HG03565 (cell line): ENCODE measurements around the gene CXCR1.
A peak's percentile ranks its signal among the peaks of the same experiment; 100 is the strongest.
"Not testable (repeated sequence)": the region's sequence is repeated elsewhere in the genome, so short reads cannot be mapped to it uniquely, and the experiment has no call there.

ENCODE experiments used
- ATAC-seq: cut with Tn5 transposase; IDR thresholded peaks from one replicate; pipeline ENCODE4 v1.9.1; 2021; ENCODE audit warnings: mild to moderate bottlenecking, moderate library complexity; ENCODE audit not compliant: unreplicated experiment

CXCR1 gene

GRCh38 chr2:218166791-218167190 lies at the start of gene CXCR1:
TSS of gene CXCR1 (minus strand) at chr2:218166962. CDS start at chr2:218165211, 1,751 bp downstream.
- ATAC-seq = no peak

- no peak for ATAC-seq
Observed at GRCh38 chr2:218216336-218216673, 49.5 kb upstream of the CXCR1 start.

GRCh38 chr2:218214116-218214515 lies 47.4 kb upstream of the CXCR1 start:
- ATAC-seq = no peak

DNA sequence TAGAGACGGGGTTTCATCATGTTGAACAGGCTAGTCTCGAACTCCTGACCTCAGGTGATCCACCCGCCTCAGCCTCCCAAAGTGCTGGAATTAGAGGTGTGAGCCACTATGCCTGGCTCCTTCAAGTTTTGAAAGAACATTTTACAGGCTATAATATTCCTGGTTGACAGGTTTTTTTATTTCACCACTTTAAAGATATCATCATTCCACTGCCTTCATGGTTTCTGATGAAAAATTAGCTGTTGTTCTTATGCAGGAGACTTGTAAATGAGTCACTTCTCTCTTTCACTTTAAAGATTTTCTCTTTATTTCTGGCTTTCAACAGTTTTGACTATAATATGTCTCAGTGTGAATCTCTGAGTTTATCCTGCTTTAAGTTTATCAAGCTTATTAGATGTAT lies 42.3 kb upstream of the CXCR1 start:
- ATAC-seq = no peak

- ATAC-seq = no peak
Observed at GRCh38 chr2:218202266-218202665, 35.5 kb upstream of the CXCR1 start.

DNA sequence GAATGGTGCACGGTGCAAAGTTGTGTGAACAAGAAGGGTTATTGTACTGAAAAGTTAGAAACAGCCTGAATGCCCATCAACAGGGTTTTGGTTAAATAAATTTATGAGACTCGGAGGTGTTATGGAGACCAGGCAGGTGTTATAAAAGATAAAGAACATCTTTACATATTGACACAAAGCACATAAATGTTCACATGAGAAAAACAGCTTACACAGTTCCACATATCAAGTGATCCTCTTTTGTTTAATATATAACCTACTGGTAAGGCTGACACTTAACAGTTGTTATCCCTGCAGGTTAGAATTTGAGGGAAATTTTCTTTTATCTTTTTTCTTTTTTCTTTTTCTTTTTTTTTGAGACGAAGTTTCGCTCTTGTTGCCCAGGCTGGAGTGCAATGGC lies 30.2 kb upstream of the CXCR1 start:
- no peak for ATAC-seq

GRCh38 chr2:218194880-218195279 lies 28.1 kb upstream of the CXCR1 start:
- ATAC-seq = no peak

- ATAC-seq = no peak
Observed at GRCh38 chr2:218193701-218194100, 26.9 kb upstream of the CXCR1 start.

DNA sequence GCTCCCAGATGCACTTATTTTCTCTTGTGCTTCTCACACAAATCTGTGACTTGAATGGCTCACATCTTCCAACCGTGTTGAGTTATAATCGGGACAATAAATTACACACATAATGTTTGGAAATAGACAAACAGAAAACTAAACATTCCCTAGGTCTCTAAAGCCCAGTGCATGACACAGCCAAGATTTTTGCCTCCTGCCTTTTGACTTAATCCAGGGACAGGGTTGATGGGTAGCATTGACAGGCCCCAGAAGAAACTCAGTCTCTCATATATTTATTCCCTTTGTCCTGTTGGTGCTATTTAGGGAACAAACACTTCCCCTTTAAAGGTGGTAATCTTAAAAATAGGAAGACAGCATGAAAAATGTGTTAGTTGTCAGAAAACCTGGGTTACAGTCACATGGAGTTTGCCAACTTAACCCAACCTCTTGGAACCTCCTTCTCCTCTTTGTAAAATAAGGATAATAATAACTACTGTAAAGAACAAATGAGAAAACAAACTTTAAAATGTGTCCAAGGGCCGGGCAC lies 26.2 kb upstream of the CXCR1 start:
- no peak for ATAC-seq

DNA sequence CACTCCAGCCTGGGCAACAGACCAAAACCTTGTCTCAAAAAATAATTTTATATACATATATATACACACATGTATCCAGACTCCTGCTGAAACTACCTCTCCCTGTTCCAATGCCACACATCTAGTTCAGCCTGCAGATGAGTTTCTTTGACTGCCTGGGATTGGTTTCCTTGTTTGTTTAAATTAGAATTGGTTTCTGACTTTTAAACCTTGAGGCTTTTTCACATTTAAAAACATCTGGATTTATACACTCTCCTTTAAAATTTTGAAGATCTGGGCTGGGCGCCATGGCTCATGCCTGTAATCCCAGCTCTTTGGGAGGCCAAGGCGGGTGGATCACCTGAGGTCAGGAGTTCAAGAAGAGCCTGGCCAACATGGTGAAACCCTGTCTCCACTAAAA lies 21.8 kb upstream of the CXCR1 start:
- no peak for ATAC-seq

DNA sequence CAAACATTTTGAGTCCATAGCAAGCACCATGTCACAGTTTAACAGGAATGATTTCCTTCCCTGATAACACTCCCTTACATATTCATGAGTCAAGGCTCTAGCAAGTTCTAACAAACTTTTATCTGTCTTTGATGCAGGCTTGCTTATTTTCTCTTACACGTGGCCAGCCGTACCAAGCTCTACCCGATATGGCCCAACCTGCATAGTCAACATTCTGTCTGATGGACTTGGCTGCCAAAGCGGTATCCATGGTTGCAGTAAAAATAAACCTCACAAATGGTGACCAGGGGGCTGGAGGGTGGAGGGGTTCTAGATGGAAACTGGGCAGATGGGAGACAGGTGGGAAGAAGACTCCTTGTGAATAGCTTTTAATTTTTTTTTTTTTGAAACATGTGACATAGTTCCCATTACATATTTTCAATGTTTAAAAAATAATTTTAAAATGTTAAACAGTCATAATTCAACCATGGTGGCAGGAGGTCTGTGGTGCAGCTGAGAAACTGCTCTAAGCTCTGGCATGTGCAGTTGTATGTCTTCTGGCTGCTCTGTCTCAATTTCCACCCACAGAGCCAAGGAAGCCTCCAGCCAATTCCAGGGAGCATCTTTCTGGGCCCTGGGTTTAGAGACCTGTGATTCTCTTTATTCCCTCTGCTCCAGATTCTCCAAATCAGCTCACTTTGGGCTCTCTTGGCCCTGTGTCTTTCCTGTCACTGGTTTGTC lies 20.7 kb upstream of the CXCR1 start:
- no peak for ATAC-seq

- no peak for ATAC-seq
Observed at GRCh38 chr2:218186876-218187275, 20.1 kb upstream of the CXCR1 start.

- peak; percentile 49 for ATAC-seq
Observed at GRCh38 chr2:218186355-218186766, 19.6 kb upstream of the CXCR1 start.

GRCh38 chr2:218184331-218184730 lies 17.6 kb upstream of the CXCR1 start:
- ATAC-seq = no peak

DNA sequence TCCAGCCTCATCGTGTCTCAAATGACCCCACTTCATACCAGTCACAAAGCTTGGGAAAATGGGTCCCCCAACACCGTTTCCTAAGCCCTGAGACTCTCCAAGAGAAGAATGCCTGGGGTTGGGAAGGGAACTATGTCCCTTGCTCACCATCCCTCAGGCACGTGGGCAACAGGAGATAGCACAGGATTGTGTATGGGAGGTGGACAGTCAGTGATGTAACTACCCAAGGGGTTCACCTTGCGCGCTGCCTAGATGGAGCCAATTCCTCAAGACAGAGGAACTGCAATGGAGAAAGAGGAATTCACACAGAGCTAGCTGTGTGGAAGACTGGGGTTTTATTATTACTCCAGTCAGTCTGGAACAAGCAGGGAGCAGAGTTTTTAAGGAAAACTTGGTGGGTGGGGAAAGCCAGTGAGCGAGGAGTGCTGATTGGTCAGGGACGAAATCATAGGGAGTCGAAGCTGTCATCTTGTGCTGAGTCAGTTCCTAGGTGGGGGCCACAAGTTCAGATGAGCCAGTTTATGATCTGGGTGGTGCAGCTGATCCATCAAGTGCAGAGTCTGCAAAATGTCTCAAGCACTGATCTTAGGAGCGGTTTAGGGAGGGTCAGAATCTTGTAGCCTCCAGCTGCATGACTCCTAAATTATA lies 13.8 kb upstream of the CXCR1 start:
- no peak for ATAC-seq

DNA sequence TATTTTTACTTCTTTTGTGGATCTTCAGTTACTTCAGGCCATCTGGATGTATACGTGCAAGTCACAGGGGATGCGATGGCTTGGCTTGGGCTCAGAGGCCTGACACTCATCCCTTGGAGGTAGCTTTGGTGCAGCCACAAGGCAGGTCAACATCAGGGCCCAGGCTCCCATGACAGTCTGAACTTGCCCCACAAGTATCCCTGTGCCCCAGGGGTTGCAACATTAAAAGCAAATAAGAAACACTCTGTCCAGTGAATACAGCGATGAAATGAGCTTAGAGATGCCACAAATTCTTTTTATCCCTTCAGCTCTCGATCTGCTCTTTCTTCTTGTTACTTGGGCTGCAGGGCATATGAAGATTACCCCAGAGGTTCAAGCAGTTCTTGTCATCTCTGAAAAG lies 13.0 kb upstream of the CXCR1 start:
- ATAC-seq = no peak

- no peak for ATAC-seq
Observed at GRCh38 chr2:218172845-218173244, 6.1 kb upstream of the CXCR1 start.

- ATAC-seq = not testable (repeated sequence)
Observed at GRCh38 chr2:218171744-218172143, 5.0 kb upstream of the CXCR1 start.

DNA sequence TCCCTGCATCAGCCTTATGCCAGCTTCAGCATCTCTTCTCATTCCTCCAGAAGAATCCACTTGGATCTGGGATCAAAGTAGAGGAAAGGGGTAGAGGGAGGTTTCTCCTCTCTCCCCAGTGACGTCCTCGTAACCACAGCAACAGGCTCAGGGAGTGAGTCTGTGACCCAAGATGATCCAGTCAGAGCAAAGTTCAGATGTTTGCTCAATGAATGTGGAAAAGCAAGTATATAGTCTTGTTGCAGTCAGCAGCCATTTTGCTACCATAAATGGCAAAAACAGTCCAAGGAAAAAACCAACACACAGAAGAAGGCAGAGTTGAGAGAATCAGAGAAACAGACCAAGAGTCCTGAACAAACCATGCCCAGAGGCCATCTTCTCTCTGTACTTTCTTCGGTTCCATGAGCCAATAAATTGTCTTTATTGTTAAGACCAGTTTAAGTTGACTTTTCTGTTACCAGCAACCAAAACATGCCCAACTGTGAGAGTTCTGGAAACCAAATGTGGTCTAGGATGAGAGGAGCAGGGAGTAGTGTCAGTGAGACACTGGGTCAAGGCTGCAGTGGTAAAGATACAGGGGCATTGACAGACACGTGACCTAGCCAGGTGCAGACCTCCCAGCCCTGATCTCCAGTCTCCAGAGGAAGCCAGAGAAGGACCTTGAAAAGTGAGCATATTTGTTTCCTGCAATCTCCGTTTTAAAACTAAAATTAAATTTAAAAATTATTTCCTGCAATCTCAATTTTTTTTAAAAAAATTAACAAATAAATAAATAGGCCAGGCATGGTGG lies 3.2 kb upstream of the CXCR1 start:
- ATAC-seq = no peak

DNA sequence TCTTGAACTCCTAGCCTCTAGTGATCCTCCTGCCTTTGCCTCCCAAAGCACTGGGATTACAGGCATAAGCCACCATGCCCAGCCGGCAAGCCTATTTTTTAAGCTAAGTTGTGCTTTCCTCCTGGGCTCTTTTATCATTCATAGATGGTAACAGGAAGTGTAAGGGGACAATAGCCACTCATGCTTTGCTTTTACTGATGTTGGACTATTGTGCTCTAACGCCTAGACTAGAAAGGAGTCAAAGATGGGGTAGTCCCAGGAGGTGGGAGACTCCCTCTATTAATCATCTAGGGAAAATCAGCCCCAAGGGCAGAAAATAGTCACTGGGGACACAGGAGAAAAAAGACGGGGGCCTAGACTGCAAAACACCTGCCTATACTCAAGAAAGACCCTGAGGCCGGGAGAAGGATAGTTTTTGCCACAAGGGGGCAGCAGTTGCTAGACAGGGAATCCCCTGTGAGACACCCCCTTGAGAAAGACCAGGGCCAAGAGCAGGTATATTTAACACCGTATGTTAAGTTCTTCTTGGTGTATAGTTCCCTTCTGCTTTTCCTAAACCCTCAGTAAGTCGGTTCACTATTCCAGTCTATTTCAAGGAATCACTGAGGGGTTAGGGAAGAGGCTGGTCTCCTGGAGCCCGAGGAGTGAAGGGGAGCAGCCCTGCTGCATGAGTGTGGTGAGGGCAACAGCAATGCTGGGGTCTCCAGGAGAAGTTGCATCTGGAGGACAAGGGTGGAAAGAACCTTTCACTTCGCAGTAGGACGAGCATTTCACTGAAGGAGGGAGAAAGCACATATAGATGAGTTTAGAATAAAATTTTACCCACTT lies 2.1 kb upstream of the CXCR1 start:
- ATAC-seq = no peak

- no peak for ATAC-seq
Observed at GRCh38 chr2:218168016-218168415, 1.3 kb upstream of the CXCR1 start.
